GM23248 (cell line): ENCODE results near the gene PRR5. TPM values are rescaled to one million over a fixed set of nuclear protein-coding genes. Genes with fewer than 3 reads are reported as not detected.

Source experiments
- DNase-seq: peaks from one replicate; pipeline ENCODE4 v3.0.0-alpha.2; 2015
- H2AFZ ChIP-seq: fragments of 200-600 bp; sonication (generic); 2 replicates; pipeline ENCODE4 v1.6.1; 2016; ENCODE audit warnings: antibody characterized with exemption
- H3F3A ChIP-seq: fragments of 200-600 bp; sonication (generic); 2 replicates; pipeline ENCODE4 v1.6.1; 2016; ENCODE audit warnings: mild to moderate bottlenecking, antibody characterized with exemption, mixed run types; ENCODE audit not compliant: insufficient read depth
- H3K27ac ChIP-seq: fragments of 200-600 bp; sonication (generic); 2 replicates; pipeline ENCODE4 v1.5.1; 2016; ENCODE audit warnings: mild to moderate bottlenecking
- H3K27me3 ChIP-seq: fragments of 200-600 bp; sonication (generic); replicated peaks from 2 replicates; pipeline ENCODE4 v1.6.1; 2016; ENCODE audit warnings: mild to moderate bottlenecking; ENCODE audit not compliant: insufficient read depth
- H3K36me3 ChIP-seq: fragments of 200-600 bp; sonication (generic); 2 replicates; pipeline ENCODE4 v1.6.1; 2016; ENCODE audit warnings: low read depth, mild to moderate bottlenecking
- H3K4me1 ChIP-seq: fragments of 200-600 bp; sonication (generic); 2 replicates; pipeline ENCODE4 v1.6.1; 2016; ENCODE audit warnings: mild to moderate bottlenecking; ENCODE audit not compliant: insufficient read depth
- H3K4me2 ChIP-seq: fragments of 200-600 bp; sonication (generic); one replicate; pipeline ENCODE4 v1.6.1; 2016; ENCODE audit warnings: mild to moderate bottlenecking; ENCODE audit not compliant: unreplicated experiment
- H3K4me3 ChIP-seq: fragments of 200-600 bp; sonication (generic); 2 replicates; pipeline ENCODE4 v1.5.1; 2016; ENCODE audit warnings: mild to moderate bottlenecking
- H3K79me2 ChIP-seq: fragments of 200-600 bp; sonication (generic); 2 replicates; pipeline ENCODE4 v1.6.1; 2016; ENCODE audit warnings: mild to moderate bottlenecking; ENCODE audit not compliant: insufficient read depth
- H3K9ac ChIP-seq: fragments of 200-600 bp; sonication (generic); 2 replicates; pipeline ENCODE4 v1.6.1; 2016; ENCODE audit warnings: mild to moderate bottlenecking
- H3K9me2 ChIP-seq: fragments of 200-600 bp; sonication (generic); 2 replicates; pipeline ENCODE4 v1.6.1; 2016; ENCODE audit warnings: mixed run types, mild to moderate bottlenecking, moderate library complexity; ENCODE audit not compliant: insufficient read depth
- H3K9me3 ChIP-seq: fragments of 200-600 bp; sonication (generic); one replicate; pipeline ENCODE4 v1.6.1; 2017; ENCODE audit warnings: low read depth
- H4K20me1 ChIP-seq: fragments of 200-600 bp; sonication (generic); 2 replicates; pipeline ENCODE4 v1.6.0; 2016; ENCODE audit not compliant: insufficient read depth
- EZH2 ChIP-seq: fragments of 200-600 bp; sonication (generic); IDR thresholded peaks from 2 replicates; pipeline ENCODE4 v1.6.1; 2018; ENCODE audit warnings: antibody characterized with exemption, mild to moderate bottlenecking; ENCODE audit not compliant: insufficient read depth, poor library complexity, severe bottlenecking
- EZH2phosphoT487 ChIP-seq: fragments of 200-600 bp; sonication (generic); IDR thresholded peaks from 2 replicates; pipeline ENCODE4 v1.6.1; 2018; ENCODE audit warnings: antibody characterized with exemption, moderate library complexity, mild to moderate bottlenecking, low read depth; ENCODE audit not compliant: insufficient read depth
- WGBS, 2 experiments: methylation state at CpG; one replicate each; pipeline ENCODE4 v1.1.6; 2015 to 2017; ENCODE audit warnings: low lambda C conversion rate in 2 of 2, low coverage in 1 of 2; ENCODE audit errors: missing lambda C conversion rate in 2 of 2; 5-methylcytosine and 5-hydroxymethylcytosine counted together
- in situ Hi-C: fragments of 300-500 bp; cut with MboI; formaldehyde crosslinking; loops from 2 replicates; pipeline ENCODE4 v1.15.0; 2020
- polyA plus RNA-seq: library from polyadenylated mRNA; unstranded; fragments of >200 nt; fragmentation: Nextera tagmentation; extraction: Ambion mirVana; gene quantifications from 2 replicates; pipeline ENCODE4 v1.2.1, GENCODE V29; 2016
- total RNA-seq: library from RNA; depleted of rRNA; stranded (reverse); fragments of >200 nt; shearing (Covaris generic); gene quantifications from 2 replicates; pipeline ENCODE4 v1.2.3, GENCODE V29; 2014; rRNA removed

The PRR5 gene
- total and polyA plus RNA-seq, 2 experiments from 2014 or later, result 18.9 to 20.0 TPM

GRCh38 chr22:44783581-44783980, 81.6 kb downstream of the PRR5 start:
- Histone ChIP-seq H3K9me2 (no peaks in the 10 kb centered on the region), H3K27me3 (no peaks in the 10 kb centered on the region; the same call in none of the 2 replicates), H3K9me3 (no peaks in the 10 kb centered on the region), H3K4me2 (no peak overlapping the region), H2AFZ (no peak overlapping the region), H4K20me1 (no peaks in the 10 kb centered on the region), H3K4me3 (no peak overlapping the region), H3K27ac (no peak overlapping the region), H3K9ac (no peak overlapping the region), H3F3A (no peaks in the 10 kb centered on the region), H3K79me2 (no peaks in the 10 kb centered on the region), H3K36me3 (no peaks in the 10 kb centered on the region), H3K4me1 (no peaks in the 10 kb centered on the region)
- WGBS, 2 experiments, result 60 to 61% methylated on average over 13 to 14 of the region's 14 CpGs
- in situ Hi-C loops, result no loop called here
- no peak for TF ChIP-seq EZH2
- no peak for TF ChIP-seq EZH2phosphoT487
- DNase-seq, result no peak

- Histone ChIP-seq H3K9me3 (no peaks in the 10 kb centered on the region), H3K36me3 (no peaks in the 10 kb centered on the region), H3K4me3 (no peak overlapping the region), H4K20me1 (no peaks in the 10 kb centered on the region), H3F3A (no peaks in the 10 kb centered on the region), H3K4me2 (no peak overlapping the region), H3K79me2 (no peaks in the 10 kb centered on the region), H3K4me1 (no peaks in the 10 kb centered on the region), H3K27me3 (no peaks in the 10 kb centered on the region; the same call in 1 of the 2 replicates), H3K9me2 (no peaks in the 10 kb centered on the region), H3K27ac (no peak overlapping the region), H3K9ac (no peak overlapping the region), H2AFZ (no peak overlapping the region)
- in situ Hi-C loops, result no loop called here
- WGBS, 2 experiments, result 84 to 85% methylated on average over 20 to 23 of the region's 23 CpGs
- TF ChIP-seq EZH2, result no peak
- no peak for TF ChIP-seq EZH2phosphoT487
- no peak for DNase-seq
Measured at GRCh38 chr22:44786136-44786535, 84.1 kb downstream of the PRR5 start.

DNA sequence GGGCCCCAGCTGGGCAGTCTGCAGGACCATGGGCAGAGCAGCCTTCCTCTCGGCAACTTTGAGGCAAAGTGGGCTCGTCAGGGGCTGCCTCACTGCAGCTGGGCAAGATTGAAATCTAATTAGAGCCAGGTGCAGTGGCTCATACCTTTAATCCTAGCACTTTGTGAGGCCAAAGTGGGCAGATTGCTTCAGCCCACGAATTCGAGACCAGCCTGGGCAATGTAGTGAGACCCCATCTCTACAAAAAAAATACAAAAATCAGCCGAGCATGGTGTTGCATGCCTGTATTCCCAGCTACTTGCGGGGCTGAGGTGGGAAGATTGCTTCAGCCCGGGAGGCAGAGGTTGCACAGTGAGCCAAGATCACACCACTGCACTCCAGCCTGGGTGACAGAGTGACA, 84.6 kb downstream of the PRR5 start:
- WGBS, 2 experiments, result 37 to 42% methylated on average over 7 of the region's 7 CpGs
- Histone ChIP-seq H3K27ac (no peak overlapping the region), H4K20me1 (no peaks in the 10 kb centered on the region)

More for the DNA sequence above, 84.6 kb downstream of the PRR5 start:
- no peaks in the 10 kb centered on the region for H3K9me3 ChIP-seq
- in situ Hi-C loops, result no loop called here
- no peaks in the 10 kb centered on the region for H3K4me1 ChIP-seq
- no peaks in the 10 kb centered on the region for H3K79me2 ChIP-seq
- no peak overlapping the region for H3K4me2 ChIP-seq
- TF ChIP-seq EZH2phosphoT487 (no peak), EZH2 (no peak)
- no peaks in the 10 kb centered on the region for H3K9me2 ChIP-seq
- H3K4me3 ChIP-seq, result no peak overlapping the region
- H3K27me3 ChIP-seq, result no peaks in the 10 kb centered on the region; the same call in 1 of the 2 replicates
- DNase-seq, result no peak
- no peaks in the 10 kb centered on the region for H3K36me3 ChIP-seq
- no peak overlapping the region for H2AFZ ChIP-seq
- no peaks in the 10 kb centered on the region for H3F3A ChIP-seq
- no peak overlapping the region for H3K9ac ChIP-seq

Other genes with a start within 250 kb of the PRR5 start
- 25.9 and 28.1 TPM in 2 replicates for gene RTL6, start 204.0 kb upstream of the PRR5 start, total RNA-seq
- gene RTL6, start 204.0 kb upstream of the PRR5 start, polyA plus RNA-seq, result 15.6 and 16.0 TPM in 2 replicates
- 0.13 and 0.54 TPM in 2 replicates for gene ARHGAP8, start 50.4 kb downstream of the PRR5 start, total RNA-seq
- not detected in 2 replicates for gene ARHGAP8, start 50.4 kb downstream of the PRR5 start, polyA plus RNA-seq